CD4-positive, alpha-beta T cell treated with Interleukin-1 beta for 1 hour (primary cell): ENCODE data around the gene CD9.

Experiments
- DNase-seq, 2 donors: peaks; one replicate each; pipeline ENCODE4 v3.0.0-alpha.2; 2020 to 2022

The CD9 gene

DNA sequence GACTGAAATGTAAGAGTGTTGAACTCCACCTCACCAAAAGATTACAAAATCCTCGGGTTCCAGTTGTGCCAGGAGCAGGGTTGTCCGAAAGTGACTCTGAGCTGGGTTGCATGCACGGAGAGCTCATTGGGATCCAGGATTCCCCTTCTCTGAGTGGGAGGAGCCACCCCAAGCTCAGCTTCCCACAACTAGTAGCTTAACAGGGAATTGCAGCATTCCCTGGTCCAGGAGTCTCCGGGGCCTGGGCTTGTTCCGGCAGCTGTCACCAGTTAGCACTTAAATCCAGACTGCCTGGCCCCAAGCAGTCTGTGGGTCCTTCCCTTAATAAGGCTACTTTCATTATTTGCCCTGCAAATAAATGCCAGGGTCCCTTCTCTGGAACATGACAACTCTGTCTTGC lies 50.1 kb downstream of the CD9 start:
- DNase-seq, result no peak

DNA sequence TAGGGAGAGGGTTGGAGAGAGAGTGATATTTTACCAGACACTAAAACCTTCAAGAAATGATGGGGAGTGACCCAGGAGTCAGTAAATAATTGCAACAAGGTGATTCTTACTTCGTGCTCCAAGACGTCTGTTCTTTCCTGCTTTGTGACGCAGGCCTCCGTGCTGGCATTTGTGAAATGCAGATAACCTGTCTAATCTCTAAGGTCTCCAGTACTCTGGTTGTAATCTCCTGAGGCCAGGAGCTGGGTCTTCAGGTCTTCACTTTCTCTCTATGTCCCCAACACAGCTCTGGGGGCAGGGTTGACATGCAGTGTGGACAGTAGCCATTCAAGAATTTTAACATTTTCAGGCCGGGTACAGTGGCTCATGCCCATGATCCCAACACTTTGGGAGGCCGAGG lies 53.1 kb downstream of the CD9 start:
- no peak for DNase-seq

DNA sequence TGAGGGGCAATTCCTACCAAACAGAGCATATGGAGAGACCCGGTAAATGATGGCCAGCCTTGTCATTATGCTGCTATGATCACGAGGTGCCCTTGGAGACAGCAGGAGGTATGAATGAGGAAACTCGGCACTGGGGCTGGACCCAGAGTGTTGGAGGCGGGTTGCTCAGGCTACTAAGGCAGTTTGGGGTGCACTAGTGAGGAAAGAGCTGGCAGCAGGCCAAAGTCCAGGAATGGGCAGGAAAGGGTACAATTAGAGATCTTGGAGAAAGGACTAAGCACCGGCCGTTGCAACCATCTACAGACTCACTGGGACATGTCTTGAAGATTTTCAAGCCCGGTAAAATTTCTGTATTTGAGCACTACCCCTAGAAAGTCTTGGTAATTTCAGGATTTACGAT lies 54.3 kb downstream of the CD9 start:
- no peak for DNase-seq

DNA sequence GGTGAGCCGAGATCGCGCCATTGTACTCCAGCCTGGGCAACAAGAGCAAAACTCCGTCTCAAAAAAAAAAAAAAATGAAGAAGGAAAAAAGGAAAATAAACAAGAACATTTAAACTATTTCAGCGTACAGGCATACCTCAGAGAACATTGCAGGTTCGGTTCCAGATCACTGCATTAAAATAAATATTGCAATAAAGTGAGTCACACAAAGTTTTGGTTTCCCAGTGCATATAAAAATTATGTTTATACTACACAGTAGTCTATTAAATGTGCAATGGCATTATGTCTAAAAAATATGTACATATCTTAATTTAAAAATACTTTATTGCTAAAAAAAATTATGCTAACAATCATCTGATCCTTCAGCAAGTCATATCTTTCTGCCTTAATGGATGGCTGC lies 56.8 kb downstream of the CD9 start:
- DNase-seq, result no peak

DNA sequence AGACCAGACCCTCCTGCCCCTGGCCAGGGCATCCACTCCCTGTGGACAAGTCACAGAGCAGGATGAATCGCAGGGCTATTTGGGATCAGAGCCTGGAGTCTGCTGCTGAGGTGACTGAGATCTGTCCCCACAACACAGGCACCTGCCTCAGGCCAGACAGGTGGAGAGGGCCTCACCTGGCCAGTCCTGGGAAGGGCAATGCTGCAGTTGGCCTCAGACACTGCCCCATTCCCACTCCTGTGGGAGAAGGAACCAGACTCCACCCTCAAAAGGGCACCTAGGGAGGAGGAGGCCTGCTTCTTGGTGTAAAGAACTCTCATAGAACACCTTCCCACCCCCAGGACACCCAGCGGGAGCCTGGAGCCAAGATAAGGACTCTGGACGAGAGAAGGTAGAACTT lies 62.0 kb downstream of the CD9 start:
- DNase-seq, result no peak

DNA sequence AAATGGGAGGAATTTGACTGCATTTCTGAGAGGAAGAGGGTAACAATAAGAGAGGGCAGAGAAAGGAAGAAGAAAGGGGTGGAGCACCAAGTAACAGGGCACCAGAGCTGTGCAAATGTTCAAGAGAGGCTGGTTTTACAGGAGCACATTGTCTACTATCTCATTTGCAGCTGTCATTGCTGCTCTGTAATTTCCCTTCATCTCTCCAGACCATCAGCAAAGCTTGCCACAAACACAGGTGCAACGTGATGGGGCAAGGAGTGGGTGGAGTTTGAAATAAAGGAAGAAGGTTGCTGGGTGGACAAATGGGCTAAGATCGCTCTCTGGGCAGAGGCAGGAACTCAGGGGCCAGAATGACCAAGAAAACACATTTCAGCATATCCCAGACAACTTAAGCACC lies 62.4 kb downstream of the CD9 start:
- DNase-seq, result no peak

DNA sequence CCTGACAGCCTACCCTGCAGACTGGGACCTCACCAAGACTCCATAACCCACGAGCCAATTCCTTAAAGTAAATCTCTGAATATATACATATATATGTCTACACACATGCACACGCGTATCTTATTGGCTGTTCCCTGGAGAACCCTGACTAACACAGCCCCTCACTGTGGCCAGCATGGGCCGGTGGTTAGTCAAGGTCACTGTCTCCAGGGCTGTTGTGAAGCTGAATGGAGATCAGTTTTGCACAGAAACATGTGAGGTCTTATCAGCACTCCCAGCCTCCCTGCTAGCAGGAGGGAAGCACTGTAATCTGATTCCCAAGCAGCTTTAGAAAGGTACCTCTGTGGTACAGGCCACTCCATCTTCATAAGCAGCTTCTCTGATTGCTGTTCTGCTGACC lies 63.7 kb downstream of the CD9 start:
- DNase-seq, result no peak

DNA sequence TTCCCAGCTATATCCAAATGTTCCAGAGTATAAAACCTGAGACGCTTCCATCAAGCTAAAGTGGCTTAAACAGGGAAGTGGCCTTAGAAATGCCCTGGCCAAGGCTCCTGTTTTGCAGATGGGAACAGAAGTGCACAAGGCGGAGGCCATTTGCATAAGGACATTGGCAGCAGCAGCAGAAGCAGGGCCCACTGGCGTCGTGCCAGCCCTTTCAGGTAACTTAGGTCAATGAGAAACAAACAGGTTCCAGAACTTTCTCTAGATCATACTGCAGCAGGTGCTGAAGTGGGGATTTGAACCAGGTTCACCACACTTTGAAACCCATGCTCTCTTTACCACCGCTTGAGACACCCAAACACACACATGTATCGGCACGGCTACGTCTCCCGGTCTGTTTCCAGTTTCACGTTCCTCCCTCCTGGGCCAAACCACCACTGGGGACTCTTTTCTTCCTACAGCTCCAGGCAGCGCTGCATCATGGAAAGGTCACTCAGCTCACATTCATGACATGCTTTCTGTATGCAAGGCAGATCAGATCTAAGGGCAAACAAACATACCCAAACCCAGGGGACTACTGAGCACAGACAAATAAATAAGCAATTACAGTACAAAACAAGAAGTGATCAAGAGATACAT lies 64.3 kb downstream of the CD9 start:
- DNase-seq, result no peak

DNA sequence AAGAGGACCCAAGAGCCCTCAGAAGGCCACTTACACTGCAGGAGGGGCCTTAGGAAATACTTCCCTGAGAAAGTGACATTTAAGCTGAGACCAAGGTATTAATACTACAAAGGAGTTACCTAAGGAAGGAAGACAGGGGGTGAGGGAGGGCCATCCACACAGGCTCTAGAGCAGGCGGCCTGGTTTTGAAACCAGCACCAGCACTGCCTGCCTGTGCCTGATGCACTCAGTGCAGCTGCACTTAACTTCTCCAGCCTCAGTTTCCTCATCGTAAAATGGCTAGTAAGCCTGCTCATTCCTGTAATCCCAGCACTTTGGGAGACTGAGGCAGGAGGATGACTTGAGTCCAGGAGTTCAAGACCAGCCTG lies 64.8 kb downstream of the CD9 start:
- DNase-seq, result no peak

DNA sequence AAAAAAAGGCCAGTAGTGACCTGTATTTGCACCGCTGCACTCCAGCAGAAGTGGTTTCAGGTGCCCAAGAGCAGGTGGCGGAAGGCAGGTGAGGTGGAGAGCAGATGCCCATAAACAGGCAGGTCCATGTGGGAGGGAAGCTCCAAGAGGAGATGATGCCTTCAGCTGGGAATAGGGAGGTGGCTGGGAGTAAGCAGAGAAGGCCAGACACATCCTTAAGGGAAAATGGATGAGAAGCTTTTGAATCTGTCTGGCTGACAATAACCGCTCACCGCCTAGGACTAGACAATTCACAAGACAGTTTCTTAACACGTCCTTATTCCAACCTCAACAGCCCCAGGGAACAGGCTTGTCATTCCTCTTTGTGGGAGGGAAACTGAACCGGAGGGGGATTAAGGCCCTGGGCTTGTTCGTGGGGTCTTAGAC lies 66.4 kb downstream of the CD9 start:
- DNase-seq, result no peak

DNA sequence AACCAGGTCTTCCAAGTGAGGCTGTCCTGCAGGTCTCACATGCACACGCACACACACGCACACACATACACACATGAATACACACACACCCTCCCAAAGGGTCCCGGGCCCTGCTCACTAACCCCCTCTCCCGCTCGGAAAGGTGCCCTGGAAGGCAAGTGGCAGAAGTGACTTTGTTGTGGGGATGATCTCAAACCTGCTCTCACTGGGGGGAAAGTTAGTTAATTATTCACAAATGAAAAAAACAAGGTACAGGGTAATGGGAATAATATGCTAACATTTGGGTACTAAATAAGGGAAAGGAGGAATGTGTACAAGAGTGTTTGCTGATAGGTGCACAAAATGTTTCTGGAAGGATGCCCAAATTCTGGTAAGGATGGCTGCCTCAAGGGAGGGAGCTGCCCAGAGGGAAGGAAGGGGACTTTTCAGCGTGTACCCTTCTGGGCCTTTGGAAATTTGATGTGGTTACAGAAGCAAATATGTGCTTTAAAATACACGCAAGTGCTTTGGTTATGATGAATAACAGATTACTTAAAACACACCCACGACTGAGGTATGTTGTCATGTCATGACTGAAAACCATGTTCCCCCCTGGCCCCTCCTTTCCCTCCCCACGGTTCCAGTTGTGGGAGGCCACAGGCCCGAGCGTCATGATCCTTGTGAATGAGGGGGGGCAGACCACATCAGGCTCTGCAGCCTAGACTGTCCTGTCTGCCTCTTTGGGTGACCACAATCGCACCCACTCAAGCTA lies 66.9 kb downstream of the CD9 start:
- no peak for DNase-seq

DNA sequence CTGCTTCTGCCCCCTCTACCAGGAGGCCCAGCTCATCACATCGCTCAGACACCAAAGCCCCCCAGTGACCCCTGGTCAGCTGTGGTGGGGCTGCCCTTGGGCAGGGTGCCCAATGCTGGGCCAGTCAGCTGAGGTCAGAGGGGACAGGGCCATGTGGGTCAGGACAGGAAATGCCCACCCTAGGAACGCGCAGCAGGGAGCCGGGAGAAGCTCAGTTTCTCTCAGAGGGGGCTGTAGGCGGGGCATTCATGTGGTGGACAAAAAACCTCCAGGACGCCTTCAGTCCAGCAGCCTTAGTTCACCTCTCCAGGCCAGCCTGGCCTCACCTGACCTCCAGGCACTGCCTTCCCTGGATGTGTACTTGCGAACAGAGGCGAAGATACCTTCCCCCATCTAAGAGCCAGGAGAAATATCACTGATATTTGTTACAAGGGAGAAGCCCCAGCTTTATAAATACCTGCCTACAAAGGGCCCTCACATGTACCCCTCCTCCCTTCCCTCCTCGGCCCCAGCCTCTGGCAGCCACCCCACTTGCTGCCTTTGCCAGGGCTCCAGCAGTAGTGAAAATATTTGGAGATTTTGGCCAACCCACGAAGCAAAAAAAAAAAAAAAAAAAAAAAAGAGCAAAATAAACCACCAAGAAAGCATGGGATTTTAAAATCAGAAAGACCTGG lies 68.4 kb downstream of the CD9 start:
- no peak for DNase-seq

DNA sequence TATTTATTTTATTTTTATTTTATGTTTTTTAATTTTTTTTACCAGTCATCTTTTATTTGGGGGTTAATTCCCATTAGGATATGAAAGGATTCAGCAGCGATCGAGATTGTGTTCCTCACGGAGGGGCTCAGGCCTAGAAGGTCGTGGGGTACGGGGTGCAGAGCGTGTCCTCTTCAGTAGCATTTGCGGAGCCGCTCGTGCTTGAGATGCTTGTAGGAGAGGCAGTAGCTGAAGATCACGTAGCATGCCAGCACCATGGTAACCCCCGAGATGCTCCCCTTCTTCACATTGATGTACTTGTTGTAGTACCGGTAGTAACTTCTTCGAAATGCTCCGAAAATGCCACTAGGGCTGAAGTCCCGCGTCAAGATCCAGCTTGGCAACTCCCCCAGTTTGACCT lies 69.8 kb downstream of the CD9 start:
- DNase-seq, result no peak

DNA sequence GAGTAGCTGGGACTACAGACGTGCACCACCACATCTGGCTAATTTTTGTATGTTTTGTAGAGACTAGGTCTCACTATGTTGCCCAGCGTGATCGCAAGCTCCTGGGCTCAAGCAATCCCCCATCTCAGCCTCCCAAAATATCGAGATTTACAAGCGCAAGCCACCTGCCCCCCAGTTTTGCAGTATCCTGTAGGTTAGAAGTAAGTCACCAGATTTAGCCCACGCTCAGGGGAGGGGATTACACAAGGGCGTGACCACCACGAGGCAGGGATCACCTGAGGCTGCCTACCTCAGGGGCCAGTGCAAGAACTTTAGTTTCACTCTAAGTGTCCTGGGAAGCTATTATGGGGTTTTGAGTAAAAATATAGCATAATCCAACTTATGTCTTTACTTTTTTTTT lies 71.1 kb downstream of the CD9 start:
- DNase-seq, result no peak

DNA sequence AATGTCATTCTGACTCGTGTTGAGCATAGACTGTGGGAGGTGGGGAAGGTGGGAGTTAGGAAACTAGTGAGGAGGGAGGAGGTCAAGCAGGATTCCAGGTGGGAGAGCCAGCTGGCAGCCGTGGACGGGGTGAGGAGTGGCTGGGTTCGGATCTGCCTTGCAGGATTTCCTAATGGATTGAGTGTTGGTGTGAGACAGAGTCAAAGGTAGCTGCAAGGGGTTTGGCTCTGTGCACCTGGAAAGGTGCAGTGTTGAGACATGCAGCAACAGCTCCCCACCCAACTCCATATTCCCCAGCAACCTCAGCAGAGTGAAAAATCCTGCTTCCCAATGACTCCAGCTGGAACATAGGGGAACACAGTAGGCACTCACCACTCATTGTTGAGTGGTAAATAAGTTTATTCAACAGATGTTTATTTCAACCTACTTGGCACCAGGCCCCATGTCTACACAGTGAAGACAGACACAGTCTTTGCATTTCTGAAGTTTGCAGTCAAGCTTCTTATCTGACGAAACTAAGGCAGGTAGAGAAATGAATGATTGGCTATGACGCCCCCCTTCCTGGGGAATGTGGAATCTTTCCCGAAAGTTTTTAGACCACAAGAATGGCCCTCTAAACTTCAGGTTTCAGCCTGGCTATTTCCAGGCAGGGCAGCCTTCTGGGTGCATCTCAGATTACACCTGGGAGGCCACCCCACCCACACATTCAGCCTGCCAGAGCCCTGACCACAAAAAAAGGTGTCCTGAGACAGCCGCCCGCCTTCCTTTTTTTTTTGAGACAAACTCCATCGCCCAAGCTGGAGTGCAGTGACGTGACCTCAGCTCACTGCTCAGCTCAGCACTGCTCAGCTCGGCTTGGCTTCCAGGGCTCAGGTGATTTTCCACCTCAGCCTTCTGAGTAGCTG lies 72.4 kb downstream of the CD9 start:
- no peak for DNase-seq

DNA sequence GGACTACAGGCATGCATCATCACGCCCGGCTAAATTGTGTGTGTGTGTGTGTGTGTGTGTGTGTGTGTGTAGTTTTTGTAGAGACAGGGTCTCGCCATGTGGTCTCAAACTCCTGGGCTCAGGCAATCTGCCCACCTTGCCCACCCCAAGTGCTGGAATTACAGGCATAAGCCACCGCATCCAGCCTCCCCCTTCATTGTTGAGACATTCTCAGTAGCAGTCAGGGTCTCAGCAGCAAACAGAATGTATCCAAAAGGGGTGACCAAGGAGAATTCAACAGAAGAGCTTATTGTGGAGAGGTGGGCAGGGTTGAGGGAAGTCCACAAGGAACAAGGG lies 73.0 kb downstream of the CD9 start:
- no peak for DNase-seq

DNA sequence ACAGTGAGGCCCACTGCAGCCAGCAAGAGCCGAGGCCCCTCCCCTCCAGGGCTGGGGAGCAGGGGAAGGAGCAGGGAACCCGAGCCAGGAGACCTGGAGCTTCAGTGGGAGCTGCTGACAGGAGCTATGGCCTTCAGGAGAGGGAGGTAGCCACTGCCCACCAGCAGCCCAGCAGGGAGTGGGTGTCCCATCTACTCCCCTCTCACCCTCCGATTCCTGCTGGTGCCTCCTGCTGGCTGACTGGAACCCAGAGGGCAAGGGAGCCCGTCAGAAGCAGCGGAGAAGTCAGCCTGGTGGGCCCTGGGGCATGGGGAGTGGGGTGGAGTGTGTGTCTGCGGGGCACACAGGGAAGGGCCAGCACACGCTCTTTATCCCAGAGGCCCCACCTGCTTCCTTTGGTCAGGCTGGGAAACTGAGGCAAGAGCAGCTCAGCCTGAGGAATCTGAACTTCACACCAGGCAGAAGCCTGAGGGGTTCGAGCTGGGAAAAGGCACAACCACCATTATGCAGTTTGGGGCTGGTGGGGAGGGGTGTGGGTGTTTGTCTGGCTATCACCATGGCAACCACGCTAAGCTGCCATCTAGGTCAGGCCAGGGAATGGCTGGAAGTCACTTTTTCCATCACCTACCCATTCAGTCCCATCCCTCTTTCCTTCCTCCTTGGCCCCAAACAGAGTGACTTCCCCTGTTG lies 73.5 kb downstream of the CD9 start:
- DNase-seq, result no peak

DNA sequence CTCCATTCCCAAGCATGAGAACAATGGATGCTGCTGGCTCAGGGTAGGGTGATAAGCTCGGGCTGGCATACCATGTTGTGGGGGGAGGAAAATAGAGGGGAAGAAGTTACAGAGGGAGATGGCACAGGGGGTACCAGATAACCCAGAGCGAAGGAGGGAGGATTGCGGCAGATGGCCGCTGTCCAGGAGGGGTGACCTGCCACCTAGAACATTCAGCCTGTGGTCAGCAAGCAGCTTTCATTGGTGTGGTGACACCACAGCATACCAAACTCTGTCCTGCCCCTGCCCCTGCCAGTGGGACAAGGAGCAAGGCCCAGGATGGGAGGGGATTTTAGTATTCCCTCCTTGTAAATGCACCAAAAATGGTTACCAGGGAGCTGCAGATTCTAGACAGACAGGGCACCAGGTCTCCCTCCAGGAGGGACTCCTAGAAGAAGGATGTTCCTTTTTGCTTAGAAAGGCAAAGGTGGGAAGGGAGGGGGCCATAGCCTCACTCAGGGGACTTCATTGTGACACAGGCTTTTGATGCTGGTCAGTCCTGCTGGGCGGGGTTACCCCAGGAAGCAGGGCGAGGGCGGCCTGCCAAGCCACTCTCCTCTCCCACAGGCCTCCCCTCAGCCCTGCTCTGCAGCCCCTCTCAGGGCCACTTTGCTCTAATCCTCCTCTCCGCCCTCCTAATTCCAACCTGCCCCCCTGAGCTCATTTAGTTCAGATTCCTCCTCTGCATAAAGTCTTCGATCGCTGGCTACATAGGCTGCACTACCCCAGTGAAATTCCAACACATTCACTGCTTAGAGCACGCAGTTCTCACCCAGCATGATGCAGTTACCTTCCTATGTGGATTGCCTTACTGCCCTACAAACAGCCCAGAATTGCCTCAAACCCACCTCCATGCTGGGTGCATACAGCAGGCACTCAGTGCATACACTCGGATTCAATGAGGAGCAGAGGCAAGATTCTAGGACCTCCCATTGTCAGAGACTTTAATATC lies 74.3 kb downstream of the CD9 start:
- no peak for DNase-seq

DNA sequence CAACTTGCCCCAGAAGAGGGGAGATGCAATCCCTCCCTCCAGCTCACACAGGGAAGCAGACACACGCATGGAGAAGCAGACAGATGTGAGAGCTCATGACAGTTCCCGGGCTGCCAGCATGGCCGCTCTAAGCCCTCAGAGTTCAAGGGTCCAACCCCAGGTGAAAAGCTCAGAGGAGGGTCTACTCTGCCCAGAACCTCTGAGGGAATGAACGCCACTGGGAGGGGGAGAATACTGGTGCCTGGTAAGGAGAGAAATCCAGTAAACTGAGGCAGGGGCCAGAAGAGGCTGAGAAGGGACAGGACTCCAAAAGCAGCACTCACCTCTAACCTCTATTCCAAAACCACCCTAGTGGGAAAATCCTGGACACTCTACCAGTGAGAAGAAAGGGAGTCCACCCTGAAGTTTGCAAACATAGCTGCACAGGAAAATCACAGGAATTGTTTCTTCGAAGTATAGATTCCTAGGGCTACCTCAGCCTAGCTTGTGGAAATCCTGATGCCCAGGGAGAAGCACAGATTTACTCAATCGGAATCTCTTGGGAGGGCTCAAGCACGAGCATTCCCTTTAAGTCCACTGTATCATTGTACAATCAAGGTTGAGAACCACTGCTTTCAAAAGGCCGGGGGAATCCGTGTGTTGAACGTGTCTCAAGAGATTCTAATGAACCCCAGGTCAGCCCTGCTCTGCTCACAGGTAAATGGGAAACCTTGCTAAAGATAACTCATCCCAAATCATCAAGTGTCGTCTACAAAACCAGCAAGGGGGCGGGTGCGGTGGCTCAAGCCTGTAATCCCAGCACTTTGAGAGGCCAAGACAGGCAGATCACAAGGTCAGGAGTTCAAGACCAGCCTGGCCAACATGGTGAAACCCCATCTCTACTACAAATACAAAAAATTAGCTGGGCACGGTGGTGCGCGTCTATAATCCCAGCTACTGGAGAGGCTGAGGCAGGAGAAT lies 76.0 kb downstream of the CD9 start:
- DNase-seq, result no peak

DNA sequence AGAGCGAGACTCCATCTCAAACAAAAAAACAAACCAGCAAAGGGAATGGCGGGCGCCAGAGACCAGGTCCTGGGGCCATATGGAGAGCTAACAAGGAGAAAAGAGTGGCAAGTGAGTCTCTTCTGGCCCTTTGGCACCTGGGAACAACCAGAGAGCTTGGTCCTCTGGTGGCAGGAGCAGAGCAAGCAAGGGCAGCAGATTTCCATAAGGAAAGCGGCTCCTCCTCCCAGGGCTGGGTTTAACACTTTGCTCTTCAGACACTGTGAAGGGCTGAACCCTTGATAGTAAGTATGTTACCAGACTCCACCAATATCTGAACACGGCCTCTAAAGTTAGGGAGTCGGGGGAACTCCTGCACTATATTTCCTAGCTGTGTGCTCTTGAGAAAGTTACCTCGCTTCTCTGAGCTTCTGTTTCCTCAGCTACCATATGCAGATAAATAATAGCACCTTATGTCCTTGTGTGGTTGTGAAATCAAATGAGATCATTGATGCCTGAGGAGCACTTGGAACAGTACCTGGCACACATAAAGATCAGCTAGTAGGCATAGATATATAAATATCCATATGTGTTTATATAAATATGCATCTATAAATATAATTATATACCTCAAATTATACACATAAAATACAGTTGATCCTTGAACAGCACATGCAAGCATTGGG lies 76.9 kb downstream of the CD9 start:
- DNase-seq, result no peak
